HepG2 (cell line): ENCODE measurements around the gene P3H3. TPM values are rescaled to one million over a fixed set of nuclear protein-coding genes. Genes with fewer than 3 reads are reported as not detected.

Experiments used
- DPF2 ChIP-seq: sonication (generic); formaldehyde crosslinking; IDR thresholded peaks from 2 replicates; pipeline ENCODE4 v1.4.0; 2020; ENCODE audit warnings: mild to moderate bottlenecking, low read depth, missing genetic modification reagents, borderline replicate concordance
- ELF1 ChIP-seq: sonication (generic); formaldehyde crosslinking; IDR thresholded peaks from 2 replicates; pipeline ENCODE4 v1.4.0; 2020; ENCODE audit warnings: missing genetic modification reagents
- FLYWCH1 ChIP-seq: sonication (generic); formaldehyde crosslinking; IDR thresholded peaks from 2 replicates; pipeline ENCODE4 v1.8.1; 2023; ENCODE audit warnings: mild to moderate bottlenecking, missing genetic modification reagents
- FOXC1 ChIP-seq: sonication (generic); formaldehyde crosslinking; IDR thresholded peaks from 2 replicates; pipeline ENCODE4 v1.8.0; 2022; ENCODE audit warnings: mild to moderate bottlenecking, missing genetic modification reagents, borderline replicate concordance
- KAT7 ChIP-seq: IDR thresholded peaks from 2 replicates; pipeline ENCODE4 v1.6.1; 2018; ENCODE audit warnings: borderline replicate concordance, missing compliant biosample characterization
- MTA3 ChIP-seq: sonication (generic); formaldehyde crosslinking; IDR thresholded peaks from 2 replicates; pipeline ENCODE4 v1.4.0; 2020; ENCODE audit warnings: missing genetic modification reagents
- PAF1 ChIP-seq: IDR thresholded peaks from 2 replicates; pipeline ENCODE4 v1.6.1; 2016; ENCODE audit warnings: missing genetic modification reagents, missing compliant biosample characterization
- RXRB ChIP-seq: IDR thresholded peaks from 2 replicates; pipeline ENCODE4 v1.6.1; 2016; ENCODE audit warnings: borderline replicate concordance, missing genetic modification reagents, missing compliant biosample characterization
- TOE1 ChIP-seq: sonication (generic); formaldehyde crosslinking; IDR thresholded peaks from 2 replicates; pipeline ENCODE4 v1.4.0; 2020; ENCODE audit warnings: mild to moderate bottlenecking, missing genetic modification reagents
- ZIK1 ChIP-seq: sonication (generic); formaldehyde crosslinking; IDR thresholded peaks from 2 replicates; pipeline ENCODE4 v1.5.0; 2020; ENCODE audit warnings: mild to moderate bottlenecking, low read depth, missing genetic modification reagents, borderline replicate concordance
- ZMAT3 ChIP-seq: sonication (generic); formaldehyde crosslinking; conservative IDR thresholded peaks from 2 replicates; pipeline ENCODE4 v1.7.0; 2021; ENCODE audit warnings: missing genetic modification reagents
- ZNF547 ChIP-seq: sonication (generic); formaldehyde crosslinking; IDR thresholded peaks from 2 replicates; pipeline ENCODE4 v1.5.1; 2020; ENCODE audit warnings: mild to moderate bottlenecking, missing genetic modification reagents
- ZNF670 ChIP-seq: sonication (generic); formaldehyde crosslinking; IDR thresholded peaks from 2 replicates; pipeline ENCODE4 v1.8.0; 2022; ENCODE audit warnings: mild to moderate bottlenecking, missing genetic modification reagents, borderline replicate concordance
- ZNF724P ChIP-seq: sonication (generic); formaldehyde crosslinking; IDR thresholded peaks from 2 replicates; pipeline ENCODE4 v1.8.0; 2022; ENCODE audit warnings: missing genetic modification reagents, borderline replicate concordance
- ZNF768 ChIP-seq: sonication (generic); formaldehyde crosslinking; IDR thresholded peaks from 2 replicates; pipeline ENCODE4 v1.4.0; 2020; ENCODE audit warnings: missing genetic modification reagents
- ZNF777 ChIP-seq: sonication (generic); formaldehyde crosslinking; IDR thresholded peaks from 2 replicates; pipeline ENCODE4 v1.4.0; 2020; ENCODE audit warnings: missing genetic modification reagents
- polyA plus RNA-seq, 8 experiments: library from polyadenylated mRNA; depleted of rRNA in 3 of 8; stranded (reverse) in 7 of 8; unstranded in 1 of 8; fragments of >200 nt; fragmentation: Illumina TruSeq in 4 of 8; extraction: Trizol in 4 of 8; gene quantifications; 2 replicates each; pipeline versions ENCODE4 v1.2.1 to v1.2.3, GENCODE V29; 2011 to 2016; ENCODE audit warnings: low read depth in 4 of 8, missing spikeins in 1 of 8, mixed read lengths in 1 of 8; ENCODE audit not compliant: insufficient read depth in 1 of 8
- total RNA-seq, 5 experiments: library from RNA; depleted of rRNA; stranded (reverse); fragments of >200 nt; fragmentation: Illumina TruSeq; extraction: Trizol; gene quantifications; 2 replicates each; pipeline ENCODE4 v1.2.3, GENCODE V29; 2016; ENCODE audit warnings: low read depth in 1 of 5
- TF ChIP-seq, protein P1 (sequence below): sonication (generic); formaldehyde crosslinking; IDR thresholded peaks from 2 replicates; pipeline ENCODE4 v1.4.0; 2020; ENCODE audit warnings: low read depth, mild to moderate bottlenecking, missing genetic modification reagents
- TF ChIP-seq, protein P2 (sequence below): sonication (generic); formaldehyde crosslinking; IDR thresholded peaks from 2 replicates; pipeline ENCODE4 v1.4.0; 2020; ENCODE audit warnings: mild to moderate bottlenecking, missing genetic modification reagents
- TF ChIP-seq, protein P3 (sequence below): sonication (generic); formaldehyde crosslinking; IDR thresholded peaks from 2 replicates; pipeline ENCODE4 v1.4.0; 2020; ENCODE audit warnings: missing genetic modification reagents
- TF ChIP-seq, protein P4 (sequence below): sonication (generic); formaldehyde crosslinking; IDR thresholded peaks from 2 replicates; pipeline ENCODE4 v1.5.0; 2020; ENCODE audit warnings: missing genetic modification reagents
- TF ChIP-seq, protein P5 (sequence below): sonication (generic); formaldehyde crosslinking; IDR thresholded peaks from 2 replicates; pipeline ENCODE4 v1.4.0; 2020; ENCODE audit warnings: missing genetic modification reagents

P3H3 gene
- total and polyA plus RNA-seq, 2 of the 13 experiments (the other 11 are each of a cell fraction or from before 2014, with no cell fraction given) = 20.1 to 20.5 TPM

DNA sequence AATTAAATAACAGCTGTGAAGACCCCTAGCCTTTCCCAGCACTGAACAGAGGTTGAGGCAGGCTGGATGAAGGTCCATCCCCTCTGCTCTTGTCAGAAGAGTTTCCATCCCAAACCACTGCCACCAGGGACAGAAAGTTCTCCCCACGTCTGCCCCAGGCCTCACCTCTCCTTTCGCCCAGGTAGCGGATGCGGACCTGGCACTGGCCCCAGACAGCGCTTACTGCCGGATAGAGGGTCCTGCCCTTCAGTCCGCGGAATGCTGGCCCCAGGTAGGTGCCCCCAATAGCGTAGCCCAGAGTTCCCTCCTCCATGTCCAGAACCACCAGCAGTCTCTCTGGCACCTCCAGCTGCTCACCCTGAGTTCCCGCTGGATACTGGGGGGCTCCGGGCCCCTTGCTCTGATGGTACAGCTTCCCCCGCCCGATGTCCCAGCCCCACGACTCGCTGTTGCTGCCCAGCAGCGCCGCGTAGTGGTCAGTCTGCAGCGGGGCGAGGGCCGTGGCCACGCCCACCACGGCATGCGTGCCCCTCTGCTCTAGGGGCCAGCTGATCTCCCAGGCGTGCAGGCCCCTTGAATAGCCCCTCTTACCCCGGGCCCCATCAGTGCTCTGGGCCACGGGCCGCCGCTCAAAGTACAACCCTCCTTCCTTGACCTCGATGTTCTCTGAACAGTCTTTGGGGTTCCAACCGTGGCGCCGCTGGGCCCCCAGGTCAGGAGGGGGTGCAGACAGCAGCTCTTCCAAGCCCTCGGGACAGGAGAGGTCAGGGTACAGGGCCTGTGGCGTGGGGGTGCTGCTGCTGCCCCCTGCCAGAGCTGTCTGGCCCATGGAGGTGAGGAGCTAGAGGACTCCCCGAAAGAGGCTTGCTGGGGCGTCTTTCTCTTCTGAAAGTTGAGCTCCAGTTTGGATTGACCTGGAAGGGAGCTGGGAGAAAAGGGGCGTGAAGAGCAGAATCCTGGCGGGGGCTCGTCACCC, 44.2 kb downstream of the P3H3 start (continued):
- TF ChIP-seq, protein P1, sequence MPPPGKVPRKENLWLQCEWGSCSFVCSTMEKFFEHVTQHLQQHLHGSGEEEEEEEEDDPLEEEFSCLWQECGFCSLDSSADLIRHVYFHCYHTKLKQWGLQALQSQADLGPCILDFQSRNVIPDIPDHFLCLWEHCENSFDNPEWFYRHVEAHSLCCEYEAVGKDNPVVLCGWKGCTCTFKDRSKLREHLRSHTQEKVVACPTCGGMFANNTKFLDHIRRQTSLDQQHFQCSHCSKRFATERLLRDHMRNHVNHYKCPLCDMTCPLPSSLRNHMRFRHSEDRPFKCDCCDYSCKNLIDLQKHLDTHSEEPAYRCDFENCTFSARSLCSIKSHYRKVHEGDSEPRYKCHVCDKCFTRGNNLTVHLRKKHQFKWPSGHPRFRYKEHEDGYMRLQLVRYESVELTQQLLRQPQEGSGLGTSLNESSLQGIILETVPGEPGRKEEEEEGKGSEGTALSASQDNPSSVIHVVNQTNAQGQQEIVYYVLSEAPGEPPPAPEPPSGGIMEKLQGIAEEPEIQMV = peak; percentile 88
- TF ChIP-seq, protein P2, sequence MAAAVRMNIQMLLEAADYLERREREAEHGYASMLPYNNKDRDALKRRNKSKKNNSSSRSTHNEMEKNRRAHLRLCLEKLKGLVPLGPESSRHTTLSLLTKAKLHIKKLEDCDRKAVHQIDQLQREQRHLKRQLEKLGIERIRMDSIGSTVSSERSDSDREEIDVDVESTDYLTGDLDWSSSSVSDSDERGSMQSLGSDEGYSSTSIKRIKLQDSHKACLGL (CRISPR knock-in tag) = peak; percentile 31; the same call in 1 of the 2 replicates
- TF ChIP-seq PAF1 (CRISPR knock-in tag) = peak; percentile 48; the same call in 1 of the 2 replicates
- no peak for TF ChIP-seq ELF1
- TF ChIP-seq KAT7 = no peak
- TF ChIP-seq FOXC1 (CRISPR knock-in tag) = peak; percentile 42; the same call in 1 of the 2 replicates
- no peak for TF ChIP-seq ZMAT3 (CRISPR knock-in tag)
- no peak for TF ChIP-seq ZNF547
- 0 out of 2 replicates have a peak, but pooled peaks have one; percentile 19 for TF ChIP-seq RXRB
- TF ChIP-seq, protein P3, sequence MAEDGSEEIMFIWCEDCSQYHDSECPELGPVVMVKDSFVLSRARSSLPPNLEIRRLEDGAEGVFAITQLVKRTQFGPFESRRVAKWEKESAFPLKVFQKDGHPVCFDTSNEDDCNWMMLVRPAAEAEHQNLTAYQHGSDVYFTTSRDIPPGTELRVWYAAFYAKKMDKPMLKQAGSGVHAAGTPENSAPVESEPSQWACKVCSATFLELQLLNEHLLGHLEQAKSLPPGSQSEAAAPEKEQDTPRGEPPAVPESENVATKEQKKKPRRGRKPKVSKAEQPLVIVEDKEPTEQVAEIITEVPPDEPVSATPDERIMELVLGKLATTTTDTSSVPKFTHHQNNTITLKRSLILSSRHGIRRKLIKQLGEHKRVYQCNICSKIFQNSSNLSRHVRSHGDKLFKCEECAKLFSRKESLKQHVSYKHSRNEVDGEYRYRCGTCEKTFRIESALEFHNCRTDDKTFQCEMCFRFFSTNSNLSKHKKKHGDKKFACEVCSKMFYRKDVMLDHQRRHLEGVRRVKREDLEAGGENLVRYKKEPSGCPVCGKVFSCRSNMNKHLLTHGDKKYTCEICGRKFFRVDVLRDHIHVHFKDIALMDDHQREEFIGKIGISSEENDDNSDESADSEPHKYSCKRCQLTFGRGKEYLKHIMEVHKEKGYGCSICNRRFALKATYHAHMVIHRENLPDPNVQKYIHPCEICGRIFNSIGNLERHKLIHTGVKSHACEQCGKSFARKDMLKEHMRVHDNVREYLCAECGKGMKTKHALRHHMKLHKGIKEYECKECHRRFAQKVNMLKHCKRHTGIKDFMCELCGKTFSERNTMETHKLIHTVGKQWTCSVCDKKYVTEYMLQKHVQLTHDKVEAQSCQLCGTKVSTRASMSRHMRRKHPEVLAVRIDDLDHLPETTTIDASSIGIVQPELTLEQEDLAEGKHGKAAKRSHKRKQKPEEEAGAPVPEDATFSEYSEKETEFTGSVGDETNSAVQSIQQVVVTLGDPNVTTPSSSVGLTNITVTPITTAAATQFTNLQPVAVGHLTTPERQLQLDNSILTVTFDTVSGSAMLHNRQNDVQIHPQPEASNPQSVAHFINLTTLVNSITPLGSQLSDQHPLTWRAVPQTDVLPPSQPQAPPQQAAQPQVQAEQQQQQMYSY (CRISPR knock-in tag) = 0 out of 2 replicates have a peak, but pooled peaks have one; percentile 19
- TF ChIP-seq DPF2 (CRISPR knock-in tag) = no peak
- TF ChIP-seq ZNF777 (CRISPR knock-in tag) = peak; percentile 38; the same call in 1 of the 2 replicates
- no peak for TF ChIP-seq MTA3 (CRISPR knock-in tag)
- TF ChIP-seq ZNF724P = no peak; the same call in 1 of the 2 replicates
- no peak for TF ChIP-seq FLYWCH1 (CRISPR knock-in tag)
- TF ChIP-seq, protein P4, sequence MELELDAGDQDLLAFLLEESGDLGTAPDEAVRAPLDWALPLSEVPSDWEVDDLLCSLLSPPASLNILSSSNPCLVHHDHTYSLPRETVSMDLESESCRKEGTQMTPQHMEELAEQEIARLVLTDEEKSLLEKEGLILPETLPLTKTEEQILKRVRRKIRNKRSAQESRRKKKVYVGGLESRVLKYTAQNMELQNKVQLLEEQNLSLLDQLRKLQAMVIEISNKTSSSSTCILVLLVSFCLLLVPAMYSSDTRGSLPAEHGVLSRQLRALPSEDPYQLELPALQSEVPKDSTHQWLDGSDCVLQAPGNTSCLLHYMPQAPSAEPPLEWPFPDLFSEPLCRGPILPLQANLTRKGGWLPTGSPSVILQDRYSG (CRISPR knock-in tag) = no peak
- no peak for TF ChIP-seq ZIK1 (CRISPR knock-in tag)
- TF ChIP-seq, protein P5, sequence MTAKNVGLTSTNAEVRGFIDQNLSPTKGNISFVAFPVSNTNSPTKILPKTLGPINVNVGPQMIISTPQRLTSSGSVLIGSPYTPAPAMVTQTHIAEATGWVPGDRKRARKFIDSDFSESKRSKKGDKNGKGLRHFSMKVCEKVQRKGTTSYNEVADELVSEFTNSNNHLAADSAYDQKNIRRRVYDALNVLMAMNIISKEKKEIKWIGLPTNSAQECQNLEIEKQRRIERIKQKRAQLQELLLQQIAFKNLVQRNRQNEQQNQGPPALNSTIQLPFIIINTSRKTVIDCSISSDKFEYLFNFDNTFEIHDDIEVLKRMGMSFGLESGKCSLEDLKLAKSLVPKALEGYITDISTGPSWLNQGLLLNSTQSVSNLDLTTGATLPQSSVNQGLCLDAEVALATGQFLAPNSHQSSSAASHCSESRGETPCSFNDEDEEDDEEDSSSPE (CRISPR knock-in tag) = peak; percentile 39; the same call in 1 of the 2 replicates
- peak; percentile 89 for TF ChIP-seq ZNF670
- peak; percentile 60; the same call in 1 of the 2 replicates for TF ChIP-seq ZNF768 (CRISPR knock-in tag)
- no peak for TF ChIP-seq TOE1
